Naive B cell (primary cell): ENCODE measurements around the gene GNMT. TPM values are rescaled to one million over a fixed set of nuclear protein-coding genes. Genes with fewer than 3 reads are reported as not detected.

ENCODE experiments used
- polyA plus RNA-seq, 6 donors: library from polyadenylated mRNA; unstranded; fragments of 300-500 nt; fragmentation: Illumina TruSeq; gene quantifications; one replicate each; pipeline ENCODE4 v1.2.3, GENCODE V29; 2021; ENCODE audit warnings: low read depth in 6 of 6

GNMT gene
- polyA plus RNA-seq, 6 donors from 2014 or later = 0.26 to 1.1 (median 0.28) TPM; not detected in 2

Other genes starting within 250 kb of the GNMT start
- under 1 TPM in 4 of 6 donors, not detected in 2; 0.13 to 0.36 (median 0.23) TPM for gene PRPH2, start 238.2 kb upstream of the GNMT start, polyA plus RNA-seq
- gene TBCC, start 214.7 kb upstream of the GNMT start, polyA plus RNA-seq = 100 to 1,000 TPM in 1 of 6 donors, 10 to 100 TPM in 5; 60.5 to 104 (median 71.8) TPM
- gene BICRAL, start 178.7 kb upstream of the GNMT start, polyA plus RNA-seq = 1 to 10 TPM; 1.8 to 4.9 (median 4.1) TPM
- 10 to 100 TPM; 26.8 to 81.7 (median 61.0) TPM for gene RPL7L1, start 81.1 kb upstream of the GNMT start, polyA plus RNA-seq
- 1 to 10 TPM in 1 of 6 donors, under 1 TPM in 3, not detected in 2; 0.41 to 1.9 (median 0.68) TPM for gene PTCRA, start 44.7 kb upstream of the GNMT start, polyA plus RNA-seq
- gene CNPY3, start 31.3 kb upstream of the GNMT start, polyA plus RNA-seq = 100 to 1,000 TPM; 153 to 199 (median 177) TPM
- 10 to 100 TPM; 10.6 to 23.5 (median 15.7) TPM for gene PEX6, start 18.4 kb downstream of the GNMT start, polyA plus RNA-seq
- gene PPP2R5D, start 23.8 kb downstream of the GNMT start, polyA plus RNA-seq = 10 to 100 TPM; 13.6 to 23.8 (median 14.5) TPM
- 100 to 1,000 TPM in 4 of 6 donors, 10 to 100 TPM in 2; 91.3 to 172 (median 103) TPM for gene MEA1, start 53.2 kb downstream of the GNMT start, polyA plus RNA-seq
- gene KLHDC3, start 53.5 kb downstream of the GNMT start, polyA plus RNA-seq = 100 to 1,000 TPM in 1 of 6 donors, 10 to 100 TPM in 5; 88.7 to 121 (median 92.0) TPM
- gene RRP36, start 60.9 kb downstream of the GNMT start, polyA plus RNA-seq = 10 to 100 TPM; 27.8 to 55.0 (median 39.8) TPM
- 1 to 10 TPM; 3.1 to 6.4 (median 4.4) TPM for gene CUL7, start 93.1 kb downstream of the GNMT start, polyA plus RNA-seq
- 10 to 100 TPM; 27.2 to 61.1 (median 42.3) TPM for gene MRPL2, start 98.7 kb downstream of the GNMT start, polyA plus RNA-seq
- 10 to 100 TPM in 4 of 6 donors, 1 to 10 TPM in 2; 1.3 to 11.2 (median 10.5) TPM for gene KLC4, start 98.9 kb downstream of the GNMT start, polyA plus RNA-seq
- gene PTK7, start 115.6 kb downstream of the GNMT start, polyA plus RNA-seq = not detected
- gene SRF, start 210.5 kb downstream of the GNMT start, polyA plus RNA-seq = 1 to 10 TPM; 2.5 to 5.3 (median 4.7) TPM
- gene CUL9, start 221.4 kb downstream of the GNMT start, polyA plus RNA-seq = 10 to 100 TPM in 3 of 6 donors, 1 to 10 TPM in 3; 1.2 to 16.5 (median 9.5) TPM